Medulla oblongata (tissue), 1 donor: ENCODE data around the gene EFEMP2.
"Not testable (repeated sequence)": the region's sequence is repeated elsewhere in the genome, so short reads cannot be mapped to it uniquely, and the experiment has no call there.

ENCODE experiments used
- DNase-seq: peaks from one replicate; pipeline ENCODE4 v3.0.0-alpha.2; 2015; ENCODE audit errors: extremely low spot score

The EFEMP2 gene

GRCh38 chr11:65854852-65855837, 17.5 kb downstream of the EFEMP2 start:
- DNase-seq, result no peak

GRCh38 chr11:65854161-65854592, 18.4 kb downstream of the EFEMP2 start:
- DNase-seq, result no peak

DNA sequence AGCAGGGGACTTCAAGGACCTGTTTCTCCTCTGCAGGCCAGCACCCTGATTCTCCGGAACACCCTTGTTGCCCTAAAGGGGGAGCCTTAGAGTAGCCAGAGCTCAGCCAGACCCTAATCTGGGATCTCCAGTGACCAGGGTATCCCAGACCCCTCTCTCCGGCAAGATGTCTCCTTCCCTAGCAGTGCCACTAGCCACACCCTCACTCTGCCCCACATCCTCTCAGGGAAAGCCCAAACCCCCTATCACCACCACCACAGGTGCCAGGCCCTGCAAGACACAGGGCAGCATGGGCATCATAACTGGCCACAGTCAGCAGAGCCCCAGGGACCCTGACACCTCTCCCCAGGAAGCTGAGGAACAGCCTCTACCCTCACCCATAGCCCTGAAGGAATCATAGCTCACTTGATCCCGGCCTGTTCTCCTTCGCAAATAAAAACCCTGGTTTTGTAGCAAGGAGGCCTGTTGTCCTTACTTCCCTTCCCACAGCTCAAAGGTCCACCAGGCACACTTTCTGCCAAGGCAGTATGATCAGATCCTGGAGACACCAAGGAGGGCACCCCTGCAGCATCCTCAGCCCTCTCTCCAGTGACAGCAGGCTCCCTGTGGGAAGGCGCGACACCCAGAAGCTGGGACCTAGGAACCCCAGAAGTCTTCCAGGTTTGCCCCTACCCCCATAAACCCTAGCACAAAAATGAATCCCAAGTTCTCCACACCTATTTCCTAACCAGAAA, 19.2 kb downstream of the EFEMP2 start:
- DNase-seq, result no peak

DNA sequence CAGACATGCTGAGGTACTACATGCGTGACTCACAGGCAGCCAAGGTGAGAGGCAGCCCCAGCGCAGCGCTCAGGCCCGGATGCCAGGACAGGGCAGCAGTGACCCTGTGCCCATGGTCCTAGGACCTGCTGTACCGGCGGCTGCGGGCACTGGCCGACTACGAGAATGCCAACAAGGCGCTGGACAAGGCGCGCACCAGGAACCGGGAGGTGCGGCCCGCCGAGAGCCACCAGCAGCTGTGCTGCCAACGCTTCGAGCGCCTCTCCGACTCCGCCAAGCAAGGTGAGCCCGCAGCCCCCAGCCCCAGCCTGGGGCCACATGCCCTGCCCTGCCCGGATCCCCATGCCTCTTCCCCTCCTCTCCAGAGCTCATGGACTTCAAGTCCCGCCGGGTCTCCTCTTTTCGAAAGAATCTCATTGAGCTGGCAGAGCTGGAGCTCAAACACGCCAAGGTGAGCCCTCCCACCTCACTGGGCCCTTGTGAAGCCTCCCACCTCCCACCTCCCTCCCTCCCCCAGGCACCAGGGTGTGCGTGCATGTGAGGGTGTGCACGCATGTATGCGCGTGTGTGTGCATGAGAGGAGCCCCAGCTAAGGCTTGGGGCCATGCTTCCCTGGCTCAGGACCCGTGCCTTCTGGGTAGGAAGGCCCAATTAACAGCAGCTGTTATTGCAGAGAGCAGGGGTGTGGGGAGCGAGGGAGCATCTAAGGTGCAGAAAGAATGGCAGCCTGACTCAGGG, 19.9 kb downstream of the EFEMP2 start:
- DNase-seq, result no peak

- no peak for DNase-seq
Observed at GRCh38 chr11:65851811-65852507, 20.6 kb downstream of the EFEMP2 start.

- DNase-seq, result no peak
Observed at GRCh38 chr11:65851083-65851579, 21.5 kb downstream of the EFEMP2 start.

DNA sequence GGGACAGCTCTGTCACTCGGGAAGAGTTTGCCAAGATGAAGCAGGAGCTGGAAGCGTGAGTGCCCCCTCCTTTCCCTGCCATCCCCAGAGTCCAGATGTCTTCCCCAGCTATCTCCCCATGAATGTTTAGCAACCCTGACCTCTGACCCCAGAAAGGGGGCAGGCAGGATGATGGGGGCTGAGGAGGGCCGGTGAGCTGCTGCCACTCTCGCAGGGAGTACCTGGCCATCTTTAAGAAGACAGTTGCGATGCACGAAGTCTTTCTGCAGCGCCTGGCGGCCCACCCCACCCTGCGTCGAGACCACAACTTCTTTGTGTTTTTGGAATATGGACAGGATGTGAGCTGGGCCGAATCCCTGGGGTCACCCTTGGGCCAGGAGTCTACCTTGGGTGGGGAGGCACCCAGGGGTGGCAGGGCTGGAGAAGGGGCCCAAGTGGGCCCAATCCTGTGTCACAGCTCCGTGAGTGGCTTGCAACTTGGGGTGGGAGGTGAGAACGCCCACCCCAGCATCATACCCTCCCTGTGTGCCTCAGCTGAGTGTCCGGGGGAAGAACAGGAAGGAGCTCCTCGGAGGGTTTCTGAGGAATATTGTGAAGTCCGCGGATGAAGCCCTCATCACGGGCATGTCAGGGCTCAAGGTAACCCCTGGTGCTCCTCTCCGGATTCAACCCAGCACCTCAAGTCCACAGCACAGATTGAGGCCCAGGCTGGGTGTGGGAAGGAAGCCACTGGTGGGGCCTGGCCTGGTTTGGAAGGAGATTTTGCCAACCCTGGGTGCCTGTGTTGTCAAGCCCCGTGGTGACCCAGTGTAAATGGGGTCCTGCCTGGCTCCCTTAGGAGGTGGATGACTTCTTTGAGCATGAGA, 22.1 kb downstream of the EFEMP2 start:
- DNase-seq, result no peak

DNA sequence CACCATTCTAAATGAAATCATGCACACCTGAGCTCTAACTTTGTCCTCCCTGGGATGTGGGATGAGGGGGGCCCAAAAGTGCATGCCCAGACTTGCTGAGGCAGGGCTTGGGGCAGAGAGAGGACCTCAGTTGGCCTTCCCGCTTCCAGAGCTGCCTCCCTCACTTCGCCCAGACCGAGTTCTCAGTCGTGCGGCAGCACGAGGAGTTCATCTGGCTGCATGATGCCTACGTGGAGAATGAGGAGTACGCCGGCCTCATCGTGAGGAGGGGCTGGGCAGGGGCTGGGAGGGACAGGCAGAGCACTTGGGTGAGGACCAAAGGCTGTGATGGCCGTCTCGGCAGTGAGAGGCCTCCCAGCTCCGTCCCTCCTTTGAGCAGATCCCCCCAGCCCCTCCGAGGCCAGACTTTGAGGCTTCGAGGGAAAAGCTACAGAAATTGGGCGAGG, 22.8 kb downstream of the EFEMP2 start:
- no peak for DNase-seq

DNA sequence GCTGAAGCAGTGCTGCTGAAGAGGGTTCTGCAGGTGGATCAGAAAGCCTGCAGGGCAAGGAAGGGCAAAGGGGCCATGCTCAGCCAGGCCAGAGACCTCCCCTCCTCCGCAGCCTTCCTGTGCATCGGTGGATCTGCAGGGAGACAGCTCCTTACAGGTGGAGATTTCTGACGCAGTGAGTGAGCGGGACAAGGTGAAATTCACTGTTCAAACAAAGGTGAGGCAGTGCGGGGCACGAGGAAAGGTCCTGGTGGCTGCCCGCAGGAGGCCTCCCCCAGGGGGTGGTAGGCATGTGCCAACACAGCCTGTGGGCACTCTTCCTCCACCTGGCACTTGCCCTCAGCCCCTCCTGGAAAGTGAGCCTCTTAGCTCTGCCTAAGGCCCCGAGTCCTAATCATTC, 23.2 kb downstream of the EFEMP2 start:
- no peak for DNase-seq

DNA sequence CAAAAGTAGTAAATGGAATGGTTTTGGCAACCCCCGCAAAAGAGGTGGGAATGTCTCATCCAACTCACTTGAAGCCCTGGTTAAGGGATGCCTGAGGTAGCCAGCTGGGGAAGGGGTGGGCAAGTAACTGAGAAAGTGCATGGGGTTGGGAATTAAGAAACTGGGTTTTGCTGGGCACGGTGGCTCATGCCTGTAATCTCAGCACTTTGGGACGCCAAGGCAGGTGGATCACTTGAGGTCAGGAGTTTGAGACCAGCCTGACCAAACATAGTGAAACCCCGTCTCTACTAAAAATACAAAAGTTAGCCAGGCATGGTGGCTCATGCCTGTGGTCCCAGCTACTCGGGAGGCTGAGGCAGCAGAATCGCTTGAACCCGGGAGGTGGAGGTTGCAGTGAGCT, 23.9 kb downstream of the EFEMP2 start:
- DNase-seq, result not testable (repeated sequence)

DNA sequence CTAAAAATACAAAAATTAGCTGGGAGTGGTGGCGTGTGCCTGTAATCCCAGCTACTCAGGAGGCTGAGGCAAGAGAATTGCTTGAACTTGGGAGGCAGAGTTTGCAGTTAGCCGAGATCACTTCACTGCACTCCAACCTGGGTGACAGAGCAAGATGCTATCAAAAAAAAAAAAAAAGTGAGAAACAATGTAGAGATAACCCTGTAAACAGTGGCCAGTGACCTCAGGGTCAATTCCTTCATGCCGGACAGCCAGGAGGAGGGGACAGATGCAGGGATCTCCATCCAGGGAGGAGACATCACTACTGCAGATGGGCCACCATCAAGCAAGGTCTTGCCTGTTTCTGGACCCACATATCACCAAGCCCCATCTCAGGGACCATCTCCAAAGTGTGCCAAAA, 24.9 kb downstream of the EFEMP2 start:
- no peak for DNase-seq

- no peak for DNase-seq
Observed at GRCh38 chr11:65844231-65844872, 28.2 kb downstream of the EFEMP2 start.

- DNase-seq, result no peak
Observed at GRCh38 chr11:65843811-65844210, 28.8 kb downstream of the EFEMP2 start.

- DNase-seq, result no peak
Observed at GRCh38 chr11:65842144-65842543, 30.5 kb downstream of the EFEMP2 start.

- no peak for DNase-seq
Observed at GRCh38 chr11:65834202-65834601, 38.4 kb downstream of the EFEMP2 start.

- DNase-seq, result peak; percentile 97
Observed at GRCh38 chr11:65833297-65834030, 39.1 kb downstream of the EFEMP2 start, which contains the start of gene SNX32. SNX32 (plus strand) TSS chr11:65833963; CDS start chr11:65834066, 103 bp downstream.

DNA sequence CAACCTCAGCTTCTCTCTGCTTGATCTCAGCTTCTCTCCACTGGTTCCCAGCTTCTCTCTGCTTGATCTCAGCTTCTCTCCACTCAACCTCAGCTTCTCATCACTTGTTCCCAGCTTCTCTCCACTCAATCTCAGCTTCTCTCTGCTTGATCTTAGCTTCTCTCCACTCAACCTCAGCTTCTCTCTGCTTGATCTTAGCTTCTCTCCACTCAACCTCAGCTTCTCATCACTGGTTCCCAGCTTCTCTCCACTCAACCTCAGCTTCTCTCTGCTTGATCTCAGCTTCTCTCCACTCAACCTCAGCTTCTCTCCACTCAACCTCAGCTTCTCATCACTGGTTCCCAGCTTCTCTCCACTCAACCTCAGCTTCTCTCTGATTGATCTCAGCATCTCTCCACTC, 40.4 kb downstream of the EFEMP2 start:
- not testable (repeated sequence) for DNase-seq

- no peak for DNase-seq
Observed at GRCh38 chr11:65829459-65829858, 43.1 kb downstream of the EFEMP2 start.
